Renal cortical epithelial cell (primary cell): Measurements from ENCODE around the gene RPGRIP1L. TPM values are rescaled to one million over a fixed set of nuclear protein-coding genes. Genes with fewer than 3 reads are reported as not detected.

Experiments used
- DNase-seq: peaks from one replicate; pipeline ENCODE4 v3.0.0-alpha.2; 2011; ENCODE audit warnings: low read depth
- total RNA-seq: library from RNA; depleted of rRNA; stranded (reverse); fragments of >200 nt; gene quantifications from 2 replicates; pipeline ENCODE4 v1.2.3, GENCODE V29; 2014

RPGRIP1L gene
- total RNA-seq, 1 donor from 2014 or later: 24.2 TPM

DNA sequence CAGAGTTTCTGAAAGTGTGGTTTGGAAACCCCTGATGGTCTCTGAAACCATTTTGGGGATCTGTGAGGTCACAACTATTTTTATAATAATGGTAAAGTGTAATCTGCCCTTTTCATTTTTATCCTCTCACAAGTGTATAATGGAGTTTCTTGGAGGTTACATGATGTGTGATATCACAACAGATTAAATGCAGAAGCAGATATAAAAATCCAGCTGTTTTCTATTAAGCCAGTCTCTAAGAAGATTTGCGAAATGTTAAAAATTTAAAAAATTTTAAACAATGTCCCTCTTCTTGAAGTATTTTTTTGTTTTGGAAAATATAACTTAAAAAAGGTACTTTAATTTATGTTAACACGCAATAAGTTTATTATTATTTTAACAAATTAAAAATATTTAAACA is 48.7 kb downstream of the RPGRIP1L start:
- no peak for DNase-seq

DNA sequence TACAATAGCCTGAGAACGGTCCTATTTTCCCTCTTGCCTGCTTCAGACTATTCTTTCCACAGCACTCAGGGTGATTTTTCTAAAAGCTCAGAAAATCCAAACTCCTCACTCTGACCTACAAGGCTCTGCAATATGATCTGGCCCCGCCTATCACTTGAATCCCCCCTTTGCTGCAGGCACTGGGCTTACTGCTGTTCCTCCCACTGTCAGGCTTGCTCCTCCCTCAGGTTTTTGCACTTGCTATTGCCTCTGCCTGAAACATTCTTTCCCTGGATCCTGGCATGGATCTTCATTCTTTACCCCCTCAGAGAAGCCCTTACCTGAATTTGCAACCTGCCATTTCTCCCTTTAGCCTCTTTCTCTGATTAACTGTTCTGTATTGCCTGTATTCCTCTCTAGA is 52.3 kb downstream of the RPGRIP1L start:
- no peak for DNase-seq

- DNase-seq: no peak
Measured at GRCh38 chr16:53646506-53646905, 57.2 kb downstream of the RPGRIP1L start.

GRCh38 chr16:53643474-53643873 is 60.2 kb downstream of the RPGRIP1L start:
- DNase-seq: no peak

- no peak for DNase-seq
Measured at GRCh38 chr16:53642094-53642493, 61.6 kb downstream of the RPGRIP1L start.

DNA sequence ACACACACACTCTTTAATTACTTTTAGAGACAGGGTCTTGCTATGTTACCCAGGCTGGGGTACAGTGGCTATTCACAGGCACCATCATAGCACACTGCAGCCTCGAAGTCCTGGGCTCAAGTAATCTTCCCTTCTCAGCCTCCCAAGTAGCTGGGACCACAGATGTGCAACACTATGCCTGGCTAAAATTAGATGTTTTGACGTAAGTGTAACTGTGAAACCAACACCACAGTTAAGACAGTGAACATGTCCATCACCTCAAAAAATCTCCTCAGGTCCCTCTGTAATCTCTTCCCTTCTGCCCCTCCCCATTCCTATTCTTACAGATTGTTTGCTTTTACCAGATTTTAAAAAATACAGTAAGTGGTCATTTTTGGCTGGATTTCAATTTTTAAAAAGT is 66.7 kb downstream of the RPGRIP1L start:
- DNase-seq: no peak

DNA sequence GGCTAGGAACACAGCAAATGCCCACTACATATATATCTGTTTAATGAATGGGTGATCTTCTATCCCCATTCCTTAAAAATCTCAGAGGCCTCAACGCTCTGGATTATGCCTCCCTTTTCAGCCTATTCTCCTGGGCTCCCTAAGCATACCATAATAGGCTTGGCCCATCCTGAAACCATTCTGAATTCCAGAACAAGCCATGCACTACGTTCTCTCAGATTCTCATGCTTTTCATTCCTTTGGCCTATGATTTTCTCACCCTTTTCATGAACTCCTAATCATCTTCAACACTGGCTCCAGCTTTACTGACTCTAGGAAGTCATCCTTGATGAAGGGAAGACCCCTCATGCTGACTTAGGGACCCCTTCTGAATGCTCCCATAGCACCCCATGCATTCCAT is 71.1 kb downstream of the RPGRIP1L start:
- DNase-seq: peak; percentile 16

DNA sequence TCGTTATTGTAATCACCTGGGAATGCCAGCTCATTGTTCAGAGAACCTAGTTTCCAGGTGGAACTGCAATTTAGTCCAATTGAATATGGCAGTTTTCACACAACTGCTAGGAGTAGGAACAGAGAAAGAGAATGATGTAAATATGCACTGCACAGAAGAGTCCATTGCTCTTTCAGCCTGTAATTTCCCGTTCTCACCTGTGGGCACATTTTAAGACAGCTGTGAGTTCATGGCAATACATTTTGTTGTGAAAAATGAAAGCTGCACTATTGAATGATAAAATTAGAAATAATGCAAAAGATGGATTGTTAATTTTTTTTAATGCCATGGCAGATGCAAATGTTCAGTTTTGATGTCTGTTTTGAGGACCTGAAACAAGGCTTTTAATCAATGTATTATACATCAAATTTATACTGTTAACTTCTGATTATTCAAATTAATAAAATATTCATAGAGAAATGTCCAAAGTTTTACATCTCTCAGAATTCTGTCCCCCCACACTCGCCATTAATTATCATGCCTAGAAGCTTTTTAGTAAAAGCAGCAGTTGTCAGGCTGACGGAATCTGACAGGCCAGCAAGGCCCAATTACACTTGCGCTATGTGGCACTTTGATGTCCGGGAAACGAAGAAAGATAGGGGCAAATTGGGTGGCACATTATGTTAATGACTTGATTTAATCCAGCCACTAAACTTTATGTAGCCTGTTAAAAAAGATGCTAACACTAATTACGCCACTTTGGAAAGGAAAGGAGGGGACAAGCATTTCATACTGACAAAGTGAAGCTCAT is 72.2 kb downstream of the RPGRIP1L start:
- DNase-seq: no peak

GRCh38 chr16:53629607-53630312 is 73.9 kb downstream of the RPGRIP1L start:
- no peak for DNase-seq

- DNase-seq: no peak
Measured at GRCh38 chr16:53629151-53629550, 74.5 kb downstream of the RPGRIP1L start.

GRCh38 chr16:53626811-53627210 is 76.8 kb downstream of the RPGRIP1L start:
- DNase-seq: no peak

GRCh38 chr16:53626161-53626560 is 77.5 kb downstream of the RPGRIP1L start:
- DNase-seq: no peak

- no peak for DNase-seq
Measured at GRCh38 chr16:53625221-53625620, 78.4 kb downstream of the RPGRIP1L start.

GRCh38 chr16:53622315-53622714 is 81.3 kb downstream of the RPGRIP1L start:
- DNase-seq: no peak

- DNase-seq: no peak
Measured at GRCh38 chr16:53620476-53620875, 83.2 kb downstream of the RPGRIP1L start.

DNA sequence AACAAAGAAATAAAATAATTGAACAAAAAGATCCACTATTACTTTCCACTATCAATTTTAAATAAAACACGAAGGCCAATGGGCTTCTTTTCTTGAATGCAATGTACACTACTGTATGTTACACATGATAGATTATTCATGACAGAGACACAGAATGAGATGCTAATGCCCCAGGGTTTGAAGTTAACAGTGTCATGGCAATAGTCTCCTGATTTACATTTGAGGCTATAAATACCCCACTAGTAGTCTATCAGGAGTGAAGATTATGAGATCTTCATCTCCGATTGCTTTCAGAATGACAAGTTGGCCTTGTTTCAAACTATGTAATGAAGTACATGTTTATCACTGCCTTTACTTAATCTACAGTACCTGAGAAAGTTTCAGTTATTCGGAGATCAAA is 84.4 kb downstream of the RPGRIP1L start:
- no peak for DNase-seq

- peak; percentile 6 for DNase-seq
Measured at GRCh38 chr16:53614346-53614745, 89.3 kb downstream of the RPGRIP1L start.

GRCh38 chr16:53612003-53612402 is 91.7 kb downstream of the RPGRIP1L start:
- DNase-seq: peak; percentile 34

DNA sequence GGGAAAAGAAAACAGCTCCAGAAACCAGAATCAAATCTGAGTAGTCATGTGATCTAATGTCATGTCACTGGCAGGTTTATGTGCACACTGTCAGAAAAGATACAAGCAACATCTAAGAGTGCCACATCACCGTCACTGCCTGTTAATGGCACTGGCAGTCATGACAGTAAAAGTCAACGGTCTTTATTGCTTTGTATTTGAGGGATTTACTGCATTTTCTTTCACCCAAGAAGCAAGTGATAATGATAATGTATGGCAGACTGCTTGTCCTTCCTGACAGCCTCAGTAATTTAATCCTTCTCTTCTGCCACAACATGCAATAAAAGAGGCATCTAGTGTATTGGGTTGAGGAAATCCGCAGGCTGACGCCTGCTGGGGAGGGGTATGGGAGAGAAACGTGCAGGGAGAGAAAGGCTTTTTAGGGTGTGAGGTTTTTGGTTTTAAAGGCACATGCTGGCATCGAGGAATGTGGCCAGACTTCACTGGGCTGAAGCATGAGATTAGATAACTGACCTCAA is 92.4 kb downstream of the RPGRIP1L start:
- no peak for DNase-seq

- DNase-seq: no peak
Measured at GRCh38 chr16:53609536-53609935, 94.1 kb downstream of the RPGRIP1L start.

DNA sequence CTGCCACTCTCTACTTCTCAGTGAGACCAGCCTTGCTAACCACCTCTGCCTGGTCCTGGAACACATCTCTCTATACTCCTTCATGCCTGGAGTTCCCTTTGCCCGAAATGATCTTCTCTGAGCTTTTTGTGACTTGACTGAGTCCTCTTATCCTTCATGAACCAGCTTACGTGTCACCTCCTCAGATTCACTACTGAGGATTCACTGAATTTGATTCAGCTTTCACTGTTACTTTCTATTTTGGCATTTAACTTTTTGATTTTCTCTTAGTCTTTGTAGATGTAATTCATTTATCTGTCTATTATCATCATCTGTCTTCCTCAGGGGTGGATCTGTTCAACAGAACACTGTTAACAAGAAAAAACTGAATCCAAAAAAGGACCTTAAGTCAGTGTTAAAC is 95.6 kb downstream of the RPGRIP1L start:
- no peak for DNase-seq

DNA sequence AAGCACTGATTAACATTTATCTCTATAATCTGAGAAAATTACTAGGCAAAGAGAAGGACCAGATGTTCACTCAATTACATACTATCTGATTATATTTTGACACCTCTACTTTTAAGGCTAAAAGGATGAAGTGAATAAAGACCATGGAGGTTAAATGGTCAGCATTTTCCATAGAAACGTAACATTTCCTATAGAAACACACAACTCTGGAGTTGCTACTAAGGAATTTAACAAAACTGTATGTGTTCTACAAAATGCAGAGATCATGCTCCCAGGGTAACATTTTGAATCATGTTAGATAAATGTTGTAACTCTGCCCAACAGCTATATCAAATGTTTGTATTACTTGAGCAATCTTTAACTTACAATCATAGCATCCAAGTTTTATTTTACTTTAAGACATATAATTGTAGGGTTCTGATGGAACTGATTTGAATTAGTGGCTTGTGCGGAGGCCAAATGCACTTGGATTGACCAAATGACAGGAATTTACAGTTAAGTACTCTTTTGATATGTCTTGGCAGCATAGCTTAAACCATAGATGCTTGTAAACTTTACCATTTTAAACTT is 97.7 kb downstream of the RPGRIP1L start:
- no peak for DNase-seq

DNA sequence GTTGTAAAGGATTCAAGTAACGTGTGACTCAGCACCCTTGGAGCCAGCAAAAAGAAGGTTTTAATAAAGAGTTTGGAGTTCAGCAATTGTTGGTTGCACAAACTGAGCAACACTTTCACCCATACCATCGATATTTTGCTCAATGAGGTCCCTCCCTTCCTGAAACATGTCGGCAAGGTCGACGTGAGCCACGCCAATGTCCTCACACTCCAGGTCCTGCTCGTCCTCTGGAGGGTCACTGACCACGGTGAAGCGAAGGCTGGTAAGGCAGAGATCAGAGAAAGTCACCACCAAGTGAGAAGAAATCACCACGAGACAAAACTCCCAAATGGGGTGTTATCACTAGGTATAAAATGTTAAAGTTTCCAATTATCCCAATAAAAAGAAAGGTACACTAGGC is 98.3 kb downstream of the RPGRIP1L start:
- DNase-seq: no peak
